GM23338 (cell line): ENCODE data around the gene KCMF1. TPM values are rescaled to one million over a fixed set of nuclear protein-coding genes. Genes with fewer than 3 reads are reported as not detected.

Experiments used
- ATAC-seq: fragments of 200-7000 bp; cut with Tn5 transposase; 3 replicates; pipeline ENCODE4 v1.9.1; 2020
- DNase-seq: peaks from one replicate; pipeline ENCODE4 v3.0.0-alpha.2; 2015; ENCODE audit warnings: low spot score
- H2AFZ ChIP-seq: fragments of 200-600 bp; sonication (generic); 2 replicates; pipeline ENCODE4 v1.8.0; 2016; ENCODE audit warnings: antibody characterized with exemption, mild to moderate bottlenecking, moderate library complexity
- H3F3A ChIP-seq: fragments of 200-600 bp; sonication (generic); replicated peaks from 2 replicates; pipeline ENCODE4 v1.8.0; 2017; ENCODE audit warnings: antibody characterized with exemption, mixed run types, low read depth
- H3K27ac ChIP-seq: fragments of 200-600 bp; sonication (generic); 2 replicates; pipeline ENCODE4 v1.6.1; 2016; ENCODE audit warnings: low read depth
- H3K27me3 ChIP-seq: fragments of 200-600 bp; sonication (generic); 2 replicates; pipeline ENCODE4 v1.8.0; 2016; ENCODE audit warnings: mild to moderate bottlenecking, mixed run types, moderate library complexity; ENCODE audit not compliant: insufficient read depth
- H3K36me3 ChIP-seq: fragments of 200-600 bp; sonication (generic); 2 replicates; pipeline ENCODE4 v1.8.0; 2016; ENCODE audit warnings: mild to moderate bottlenecking; ENCODE audit not compliant: insufficient read depth
- H3K4me1 ChIP-seq: fragments of 200-600 bp; sonication (generic); 2 replicates; pipeline ENCODE4 v1.8.0; 2016; ENCODE audit warnings: mild to moderate bottlenecking, moderate library complexity; ENCODE audit not compliant: insufficient read depth
- H3K4me2 ChIP-seq: fragments of 200-600 bp; sonication (generic); 2 replicates; pipeline ENCODE4 v1.7.1; 2017; ENCODE audit warnings: mixed run types
- H3K4me3 ChIP-seq: fragments of 200-600 bp; sonication (generic); 2 replicates; pipeline ENCODE4 v1.6.1; 2016; ENCODE audit warnings: mixed run types
- H3K79me2 ChIP-seq: fragments of 200-600 bp; sonication (generic); replicated peaks from 2 replicates; pipeline ENCODE4 v1.8.0; 2017; ENCODE audit warnings: mild to moderate bottlenecking; ENCODE audit not compliant: insufficient read depth
- H3K9me2 ChIP-seq: fragments of 200-600 bp; sonication (generic); 2 replicates; pipeline ENCODE4 v1.8.0; 2017; ENCODE audit not compliant: insufficient read depth
- H4K20me1 ChIP-seq: fragments of 200-600 bp; sonication (generic); replicated peaks from 2 replicates; pipeline ENCODE4 v1.8.0; 2017; ENCODE audit warnings: mild to moderate bottlenecking; ENCODE audit not compliant: insufficient read depth
- H3K27ac Mint-ChIP-seq: 2 replicates; pipeline ENCODE4 v1.8.0; 2020; ENCODE audit warnings: inconsistent platforms, mild to moderate bottlenecking, moderate library complexity, mixed read lengths
- H3K27me3 Mint-ChIP-seq: 3 replicates; pipeline ENCODE4 v1.8.0; 2022; ENCODE audit warnings: low read depth, mild to moderate bottlenecking, moderate library complexity, mixed read lengths, inconsistent platforms; ENCODE audit not compliant: insufficient read depth, poor library complexity
- H3K36me3 Mint-ChIP-seq: 3 replicates; pipeline ENCODE4 v1.8.0; 2021; ENCODE audit warnings: low read depth, mild to moderate bottlenecking, inconsistent platforms, moderate library complexity, mixed read lengths
- H3K4me1 Mint-ChIP-seq: 3 replicates; pipeline ENCODE4 v1.8.0; 2020; ENCODE audit warnings: mild to moderate bottlenecking, inconsistent platforms, mixed read lengths
- H3K4me3 Mint-ChIP-seq: 3 replicates; pipeline ENCODE4 v1.8.0; 2021; ENCODE audit warnings: moderate library complexity, mild to moderate bottlenecking, inconsistent platforms, mixed read lengths
- H3K9me3 Mint-ChIP-seq: 3 replicates; pipeline ENCODE4 v1.8.0; 2020; ENCODE audit warnings: moderate library complexity, mild to moderate bottlenecking, inconsistent platforms, mixed read lengths
- REST ChIP-seq: IDR thresholded peaks from one replicate; pipeline ENCODE4 v1.6.1; 2018; ENCODE audit warnings: antibody characterized with exemption; ENCODE audit not compliant: unreplicated experiment
- ZNF462 ChIP-seq: fragments of 250-450 bp; sonication (Bioruptor Pico); IDR thresholded peaks from 2 replicates; pipeline ENCODE4 v1.5.0; 2020; ENCODE audit warnings: mild to moderate bottlenecking, moderate library complexity
- polyA plus RNA-seq: library from polyadenylated mRNA; unstranded; fragments of >200 nt; fragmentation: Nextera tagmentation; extraction: Ambion mirVana; gene quantifications from 2 replicates; pipeline ENCODE4 v1.2.1, GENCODE V29; 2016
- total RNA-seq: library from RNA; depleted of rRNA; stranded (reverse); fragments of >200 nt; shearing (Covaris generic); gene quantifications from 2 replicates; pipeline ENCODE4 v1.2.3, GENCODE V29; 2014

The KCMF1 gene
- total and polyA plus RNA-seq, 2 experiments from 2014 or later = 29.3 to 120 TPM

GRCh38 chr2:85064927-85065577 lies 94.1 kb downstream of the KCMF1 start:
- Histone ChIP-seq H3K4me3 (no peak overlapping the region), H3K27ac (no peak overlapping the region), H3K4me1 (peaks cover 11% of the 10 kb centered on the region), H3K9me2 (no peaks in the 10 kb centered on the region), H3K79me2 (no peaks in the 10 kb centered on the region), H3F3A (0 out of 2 replicates have a peak, but pooled peaks cover 2% of the 10 kb centered on the region), H4K20me1 (no peaks in the 10 kb centered on the region), H2AFZ (no peak overlapping the region), H3K27me3 (no peaks in the 10 kb centered on the region; the same call in 1 of the 2 replicates), H3K36me3 (no peaks in the 10 kb centered on the region), H3K4me2 (peak overlapping the region; percentile 49)
- ATAC-seq (peak; percentile 60), DNase-seq (peak; percentile 57)
- Mint-ChIP-seq H3K27me3 (peaks cover 11% of the 10 kb centered on the region), H3K4me3 (no peak overlapping the region), H3K36me3 (no peaks in the 10 kb centered on the region), H3K4me1 (peaks cover 30% of the 10 kb centered on the region), H3K27ac (no peak overlapping the region), H3K9me3 (no peaks in the 10 kb centered on the region)
- TF ChIP-seq REST = no peak
- peak; percentile 61; the same call in 1 of the 2 replicates for TF ChIP-seq ZNF462 (CRISPR knock-in tag)
